DND-41 (cell line): ENCODE measurements around the gene CXCL16.

Experiments used
- ATAC-seq: fragments of 200-7000 bp; cut with Tn5 transposase; 3 replicates; pipeline ENCODE4 v1.9.1; 2021; ENCODE audit warnings: low read depth; ENCODE audit not compliant: insufficient read depth
- DNase-seq: peaks from one replicate; pipeline ENCODE4 v3.0.0-alpha.2; 2020
- H2AFZ ChIP-seq: 2 replicates; pipeline ENCODE4 v1.6.0; 2012; ENCODE audit warnings: low read depth, low read length
- H3K27ac ChIP-seq: 2 replicates; pipeline ENCODE4 v1.5.1; 2012; ENCODE audit warnings: low read length, inconsistent platforms
- H3K27me3 ChIP-seq: fragments of 200-600 bp; sonication (generic); 2 replicates; pipeline ENCODE4 v1.6.0; 2012; ENCODE audit warnings: low read length, mild to moderate bottlenecking, inconsistent platforms; ENCODE audit not compliant: insufficient read depth, poor library complexity
- H3K36me3 ChIP-seq: 2 replicates; pipeline ENCODE4 v1.5.1; 2012; ENCODE audit warnings: low read length, inconsistent platforms; ENCODE audit not compliant: insufficient read depth
- H3K4me1 ChIP-seq: 2 replicates; pipeline ENCODE4 v1.5.1; 2012; ENCODE audit warnings: mild to moderate bottlenecking, low read length; ENCODE audit not compliant: insufficient read depth
- H3K4me2 ChIP-seq: 2 replicates; pipeline ENCODE4 v1.6.0; 2012; ENCODE audit warnings: mild to moderate bottlenecking, moderate library complexity, low read length, inconsistent platforms; ENCODE audit not compliant: insufficient read depth
- H3K4me3 ChIP-seq, 2 experiments: fragments of 200-600 bp in 1 of 2; shearing (Covaris generic) in 1 of 2; 2 replicates each; pipeline ENCODE4 v1.5.1; 2012 to 2016; ENCODE audit warnings: inconsistent platforms in 2 of 2, low read length in 2 of 2, mild to moderate bottlenecking in 2 of 2, low read depth in 1 of 2, moderate library complexity in 1 of 2
- H3K79me2 ChIP-seq: 2 replicates; pipeline ENCODE4 v1.6.0; 2012; ENCODE audit warnings: low read length, inconsistent platforms; ENCODE audit not compliant: insufficient read depth
- H3K9ac ChIP-seq: 2 replicates; pipeline ENCODE4 v1.6.0; 2012; ENCODE audit warnings: low read depth, mild to moderate bottlenecking, inconsistent platforms, low read length, moderate library complexity
- H3K9me3 ChIP-seq: 2 replicates; pipeline ENCODE4 v1.5.1; 2012; ENCODE audit warnings: low read length, moderate library complexity, mild to moderate bottlenecking, inconsistent platforms; ENCODE audit not compliant: insufficient read depth, severe bottlenecking
- H4K20me1 ChIP-seq: 2 replicates; pipeline ENCODE4 v1.6.0; 2012; ENCODE audit warnings: low read length; ENCODE audit not compliant: insufficient read depth
- CTCF ChIP-seq: IDR thresholded peaks from 2 replicates; pipeline ENCODE4 v1.5.1; 2012; ENCODE audit warnings: borderline replicate concordance, low read length, moderate library complexity, mild to moderate bottlenecking; ENCODE audit not compliant: poor library complexity, severe bottlenecking; ENCODE audit errors: extremely low read depth
- EZH2 ChIP-seq: IDR thresholded peaks from 3 replicates; pipeline ENCODE4 v1.6.1; 2012; ENCODE audit warnings: borderline replicate concordance, low read depth, mild to moderate bottlenecking, moderate library complexity, low read length, inconsistent platforms; ENCODE audit not compliant: severe bottlenecking

Gene CXCL16

GRCh38 chr17:4740584-4740983, 856 bp upstream of the CXCL16 start:
- Histone ChIP-seq H2AFZ (no peak overlapping the region), H3K4me2 (no peak overlapping the region), H3K4me3 (no peak overlapping the region), H3K27ac (no peak overlapping the region), H3K9me3 (no peaks in the 10 kb centered on the region), H4K20me1 (peaks cover 4% of the 10 kb centered on the region; the same call in 1 of the 2 replicates), H3K27me3 (peaks cover 43% of the 10 kb centered on the region), H3K36me3 (no peaks in the 10 kb centered on the region), H3K4me1 (peaks cover 7% of the 10 kb centered on the region), H3K79me2 (no peaks in the 10 kb centered on the region), H3K9ac (no peak overlapping the region)
- DNase-seq: no peak
- TF ChIP-seq CTCF (no peak), EZH2 (no peak)
- no peak for ATAC-seq

GRCh38 chr17:4740025-4740351, 260 bp upstream of the CXCL16 start:
- TF ChIP-seq EZH2 (no peak), CTCF (no peak)
- Histone ChIP-seq H3K36me3 (no peaks in the 10 kb centered on the region), H3K4me3 (peak overlapping the region in 1 of 2 experiments; percentile 54; a peak in 1 of 4 replicates), H3K9ac (peak overlapping the region; percentile 48; the same call in 1 of the 2 replicates), H2AFZ (no peak overlapping the region), H4K20me1 (peaks cover 4% of the 10 kb centered on the region; the same call in 1 of the 2 replicates), H3K4me1 (peaks cover 7% of the 10 kb centered on the region), H3K79me2 (no peaks in the 10 kb centered on the region), H3K27me3 (peaks cover 43% of the 10 kb centered on the region), H3K27ac (no peak overlapping the region), H3K9me3 (no peaks in the 10 kb centered on the region), H3K4me2 (peak overlapping the region; percentile 71)
- ATAC-seq: no peak
- no peak for DNase-seq

GRCh38 chr17:4738136-4739121, 1.3 kb downstream of the CXCL16 start:
- Histone ChIP-seq H3K9me3 (no peaks in the 10 kb centered on the region), H3K9ac (no peak overlapping the region)

More at GRCh38 chr17:4738136-4739121, 1.3 kb downstream of the CXCL16 start:
- no peak for DNase-seq
- no peak for TF ChIP-seq CTCF
- no peak for TF ChIP-seq EZH2
- no peak for ATAC-seq
- Histone ChIP-seq H3K27ac (no peak overlapping the region), H3K4me2 (peak overlapping the region; percentile 71), H4K20me1 (peaks cover 4% of the 10 kb centered on the region; the same call in 1 of the 2 replicates), H3K36me3 (no peaks in the 10 kb centered on the region), H3K27me3 (peaks cover 43% of the 10 kb centered on the region), H3K4me3 (no peak overlapping the region; a peak in 1 of 4 replicates), H2AFZ (no peak overlapping the region), H3K4me1 (peaks cover 7% of the 10 kb centered on the region), H3K79me2 (no peaks in the 10 kb centered on the region)
